Upper lobe of right lung (tissue), 1 donor: ENCODE measurements around the gene TRAPPC11. TPM values are rescaled to one million over a fixed set of nuclear protein-coding genes. Genes with fewer than 3 reads are reported as not detected.

Experiments
- ATAC-seq: fragments of 200-7000 bp; cut with Tn5 transposase; one replicate; pipeline ENCODE4 v1.9.1; 2020; ENCODE audit warnings: mild to moderate bottlenecking, moderate library complexity
- DNase-seq: peaks from one replicate; pipeline ENCODE4 v3.0.0-alpha.2; 2020
- H3K27ac ChIP-seq: fragments of 200-600 bp; one replicate; pipeline ENCODE4 v1.8.0; 2022
- H3K27me3 ChIP-seq: fragments of 200-600 bp; one replicate; pipeline ENCODE4 v1.8.0; 2022; ENCODE audit warnings: mild to moderate bottlenecking
- H3K36me3 ChIP-seq: fragments of 200-600 bp; one replicate; pipeline ENCODE4 v1.8.0; 2022
- H3K4me1 ChIP-seq: fragments of 200-600 bp; one replicate; pipeline ENCODE4 v1.8.0; 2022
- H3K4me3 ChIP-seq: fragments of 200-600 bp; one replicate; pipeline ENCODE4 v1.8.0; 2022; ENCODE audit warnings: mild to moderate bottlenecking
- H3K9me3 ChIP-seq: fragments of 200-600 bp; one replicate; pipeline ENCODE4 v1.8.0; 2022
- CTCF ChIP-seq: fragments of 200-600 bp; IDR thresholded peaks from one replicate; pipeline ENCODE4 v1.8.0; 2022; ENCODE audit warnings: antibody characterized with exemption
- intact Hi-C: fragments of 100-400 bp; cut with DNase I; formaldehyde crosslinking; loops from one replicate; pipeline ENCODE4 v1.11.0; 2022
- total RNA-seq: library from RNA; stranded (reverse); fragmentation: NEBNext Ultra II Directional; extraction: Animal tissue kit (Norgen Biotek cat#: 25700); gene quantifications from one replicate; pipeline ENCODE4 v1.2.1, GENCODE V29; 2021
- donor health status: DM: no; HTN: yes; CAD: no; lungs with severe emphysema.

The TRAPPC11 gene
- total RNA-seq, 1 donor from 2014 or later: 31.7 TPM

GRCh38 chr4:183760326-183760725 lies 101.2 kb downstream of the TRAPPC11 start:
- Histone ChIP-seq H3K9me3 (no peaks in the 10 kb centered on the region), H3K4me3 (no peak overlapping the region), H3K36me3 (no peaks in the 10 kb centered on the region), H3K27me3 (no peaks in the 10 kb centered on the region), H3K4me1 (no peaks in the 10 kb centered on the region), H3K27ac (no peak overlapping the region)
- intact Hi-C loops: no loop called here
- no peak for ATAC-seq
- no peak for TF ChIP-seq CTCF
- no peak for DNase-seq

Other genes with a start within 250 kb of the TRAPPC11 start
- 16.7 TPM for gene CDKN2AIP, start 214.7 kb upstream of the TRAPPC11 start, total RNA-seq
- 8.7 TPM for gene ING2, start 154.2 kb upstream of the TRAPPC11 start, total RNA-seq
- gene RWDD4, start 108 bp upstream of the TRAPPC11 start, total RNA-seq: 15.7 TPM
- gene STOX2, start 246.0 kb downstream of the TRAPPC11 start, total RNA-seq: 12.9 TPM